ENCODE measurements around the gene IL20RB.

The IL20RB gene

DNA sequence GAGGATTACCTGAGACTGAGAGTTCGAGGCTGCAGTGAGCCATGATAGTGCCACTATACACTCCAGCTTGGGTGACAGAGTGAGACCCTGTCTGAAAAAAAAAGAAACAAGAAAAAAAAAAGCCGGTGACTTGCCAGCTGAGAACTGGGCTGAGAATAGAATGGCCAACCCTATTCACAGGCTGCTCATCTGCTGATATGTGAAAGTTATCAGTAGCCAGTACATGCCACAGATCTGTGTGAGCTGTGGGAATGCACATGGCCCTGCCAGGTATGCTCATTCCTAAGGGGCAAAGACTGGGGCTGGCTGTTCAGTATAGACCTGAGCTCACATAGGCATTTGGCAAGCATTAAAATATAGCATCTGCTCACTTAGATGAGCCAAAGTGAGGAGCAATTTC, 30.9 kb downstream of the IL20RB start:
- POLR2A ChIA-PET = no interaction called here
- CTCF ChIA-PET = interaction anchor here (0.6 to 0.7 kb wide), 2 partner anchors 39 to 141 kb away, joined by 3 to 4 read pairs; no protein-coding TSS in a partner anchor
- Histone ChIP-seq H3K27ac (ENCODE audit: extremely low read depth, low read depth, low read length) (no peak overlapping the region), H3K36me3 (ENCODE audit: control insufficient read depth in 2 of 2, insufficient read depth in 1 of 2, low read length in 2 of 2) (no peaks in the 10 kb centered on the region), H3K4me1 (ENCODE audit: control insufficient read depth, insufficient read depth, low read length) (no peaks in the 10 kb centered on the region), H3K9me3 (ENCODE audit: control insufficient read depth, insufficient read depth, low read depth, low read length) (no peaks in the 10 kb centered on the region), H3K4me3 (ENCODE audit: low read depth, low read length) (no peak overlapping the region)
- TF ChIP-seq ZFP3 (tag by site-specific recombination; IDR thresholded peaks at IDR 0.05; ENCODE audit: low read depth) = no peak
- TF ChIP-seq, protein P1, sequence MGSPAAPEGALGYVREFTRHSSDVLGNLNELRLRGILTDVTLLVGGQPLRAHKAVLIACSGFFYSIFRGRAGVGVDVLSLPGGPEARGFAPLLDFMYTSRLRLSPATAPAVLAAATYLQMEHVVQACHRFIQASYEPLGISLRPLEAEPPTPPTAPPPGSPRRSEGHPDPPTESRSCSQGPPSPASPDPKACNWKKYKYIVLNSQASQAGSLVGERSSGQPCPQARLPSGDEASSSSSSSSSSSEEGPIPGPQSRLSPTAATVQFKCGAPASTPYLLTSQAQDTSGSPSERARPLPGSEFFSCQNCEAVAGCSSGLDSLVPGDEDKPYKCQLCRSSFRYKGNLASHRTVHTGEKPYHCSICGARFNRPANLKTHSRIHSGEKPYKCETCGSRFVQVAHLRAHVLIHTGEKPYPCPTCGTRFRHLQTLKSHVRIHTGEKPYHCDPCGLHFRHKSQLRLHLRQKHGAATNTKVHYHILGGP (tag by site-specific recombination; IDR thresholded peaks at IDR 0.05) = no peak
- no peak for TF ChIP-seq ZNF155 (tag by site-specific recombination; IDR thresholded peaks at IDR 0.05)
- no peak for TF ChIP-seq KLF8 (tag by site-specific recombination; IDR thresholded peaks at IDR 0.05)
- no peak for TF ChIP-seq ZNF701 (tag by site-specific recombination; IDR thresholded peaks at IDR 0.05)
- TF ChIP-seq ZBTB48 (tag by site-specific recombination; IDR thresholded peaks at IDR 0.05) = no peak
- TF ChIP-seq ZNF16 (tag by site-specific recombination; IDR thresholded peaks at IDR 0.05; ENCODE audit: low read depth) = no peak
- TF ChIP-seq ZNF791 (tag by site-specific recombination; IDR thresholded peaks at IDR 0.05) = no peak
- no peak for TF ChIP-seq GLIS2 (tag by site-specific recombination; IDR thresholded peaks at IDR 0.05)
- TF ChIP-seq, protein P2, sequence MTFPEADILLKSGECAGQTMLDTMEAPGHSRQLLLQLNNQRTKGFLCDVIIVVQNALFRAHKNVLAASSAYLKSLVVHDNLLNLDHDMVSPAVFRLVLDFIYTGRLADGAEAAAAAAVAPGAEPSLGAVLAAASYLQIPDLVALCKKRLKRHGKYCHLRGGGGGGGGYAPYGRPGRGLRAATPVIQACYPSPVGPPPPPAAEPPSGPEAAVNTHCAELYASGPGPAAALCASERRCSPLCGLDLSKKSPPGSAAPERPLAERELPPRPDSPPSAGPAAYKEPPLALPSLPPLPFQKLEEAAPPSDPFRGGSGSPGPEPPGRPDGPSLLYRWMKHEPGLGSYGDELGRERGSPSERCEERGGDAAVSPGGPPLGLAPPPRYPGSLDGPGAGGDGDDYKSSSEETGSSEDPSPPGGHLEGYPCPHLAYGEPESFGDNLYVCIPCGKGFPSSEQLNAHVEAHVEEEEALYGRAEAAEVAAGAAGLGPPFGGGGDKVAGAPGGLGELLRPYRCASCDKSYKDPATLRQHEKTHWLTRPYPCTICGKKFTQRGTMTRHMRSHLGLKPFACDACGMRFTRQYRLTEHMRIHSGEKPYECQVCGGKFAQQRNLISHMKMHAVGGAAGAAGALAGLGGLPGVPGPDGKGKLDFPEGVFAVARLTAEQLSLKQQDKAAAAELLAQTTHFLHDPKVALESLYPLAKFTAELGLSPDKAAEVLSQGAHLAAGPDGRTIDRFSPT (tag by site-specific recombination; IDR thresholded peaks at IDR 0.05) = no peak
- no peak for TF ChIP-seq ZNF248 (tag by site-specific recombination; IDR thresholded peaks at IDR 0.05)
- TF ChIP-seq, protein P3, sequence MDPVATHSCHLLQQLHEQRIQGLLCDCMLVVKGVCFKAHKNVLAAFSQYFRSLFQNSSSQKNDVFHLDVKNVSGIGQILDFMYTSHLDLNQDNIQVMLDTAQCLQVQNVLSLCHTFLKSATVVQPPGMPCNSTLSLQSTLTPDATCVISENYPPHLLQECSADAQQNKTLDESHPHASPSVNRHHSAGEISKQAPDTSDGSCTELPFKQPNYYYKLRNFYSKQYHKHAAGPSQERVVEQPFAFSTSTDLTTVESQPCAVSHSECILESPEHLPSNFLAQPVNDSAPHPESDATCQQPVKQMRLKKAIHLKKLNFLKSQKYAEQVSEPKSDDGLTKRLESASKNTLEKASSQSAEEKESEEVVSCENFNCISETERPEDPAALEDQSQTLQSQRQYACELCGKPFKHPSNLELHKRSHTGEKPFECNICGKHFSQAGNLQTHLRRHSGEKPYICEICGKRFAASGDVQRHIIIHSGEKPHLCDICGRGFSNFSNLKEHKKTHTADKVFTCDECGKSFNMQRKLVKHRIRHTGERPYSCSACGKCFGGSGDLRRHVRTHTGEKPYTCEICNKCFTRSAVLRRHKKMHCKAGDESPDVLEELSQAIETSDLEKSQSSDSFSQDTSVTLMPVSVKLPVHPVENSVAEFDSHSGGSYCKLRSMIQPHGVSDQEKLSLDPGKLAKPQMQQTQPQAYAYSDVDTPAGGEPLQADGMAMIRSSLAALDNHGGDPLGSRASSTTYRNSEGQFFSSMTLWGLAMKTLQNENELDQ (tag by site-specific recombination; IDR thresholded peaks at IDR 0.05; ENCODE audit: low read depth) = no peak
- no peak for TF ChIP-seq SALL2 (tag by site-specific recombination; IDR thresholded peaks at IDR 0.05; ENCODE audit: borderline replicate concordance)
- no peak for TF ChIP-seq ZNF138 (tag by site-specific recombination; IDR thresholded peaks at IDR 0.05; ENCODE audit: borderline replicate concordance)
- TF ChIP-seq ZNF571 (tag by site-specific recombination; IDR thresholded peaks at IDR 0.05) = no peak
- no peak for TF ChIP-seq ZNF837 (tag by site-specific recombination; IDR thresholded peaks at IDR 0.05)
- no peak for TF ChIP-seq KLF10 (tag by site-specific recombination; IDR thresholded peaks at IDR 0.05)
- TF ChIP-seq, protein P4, sequence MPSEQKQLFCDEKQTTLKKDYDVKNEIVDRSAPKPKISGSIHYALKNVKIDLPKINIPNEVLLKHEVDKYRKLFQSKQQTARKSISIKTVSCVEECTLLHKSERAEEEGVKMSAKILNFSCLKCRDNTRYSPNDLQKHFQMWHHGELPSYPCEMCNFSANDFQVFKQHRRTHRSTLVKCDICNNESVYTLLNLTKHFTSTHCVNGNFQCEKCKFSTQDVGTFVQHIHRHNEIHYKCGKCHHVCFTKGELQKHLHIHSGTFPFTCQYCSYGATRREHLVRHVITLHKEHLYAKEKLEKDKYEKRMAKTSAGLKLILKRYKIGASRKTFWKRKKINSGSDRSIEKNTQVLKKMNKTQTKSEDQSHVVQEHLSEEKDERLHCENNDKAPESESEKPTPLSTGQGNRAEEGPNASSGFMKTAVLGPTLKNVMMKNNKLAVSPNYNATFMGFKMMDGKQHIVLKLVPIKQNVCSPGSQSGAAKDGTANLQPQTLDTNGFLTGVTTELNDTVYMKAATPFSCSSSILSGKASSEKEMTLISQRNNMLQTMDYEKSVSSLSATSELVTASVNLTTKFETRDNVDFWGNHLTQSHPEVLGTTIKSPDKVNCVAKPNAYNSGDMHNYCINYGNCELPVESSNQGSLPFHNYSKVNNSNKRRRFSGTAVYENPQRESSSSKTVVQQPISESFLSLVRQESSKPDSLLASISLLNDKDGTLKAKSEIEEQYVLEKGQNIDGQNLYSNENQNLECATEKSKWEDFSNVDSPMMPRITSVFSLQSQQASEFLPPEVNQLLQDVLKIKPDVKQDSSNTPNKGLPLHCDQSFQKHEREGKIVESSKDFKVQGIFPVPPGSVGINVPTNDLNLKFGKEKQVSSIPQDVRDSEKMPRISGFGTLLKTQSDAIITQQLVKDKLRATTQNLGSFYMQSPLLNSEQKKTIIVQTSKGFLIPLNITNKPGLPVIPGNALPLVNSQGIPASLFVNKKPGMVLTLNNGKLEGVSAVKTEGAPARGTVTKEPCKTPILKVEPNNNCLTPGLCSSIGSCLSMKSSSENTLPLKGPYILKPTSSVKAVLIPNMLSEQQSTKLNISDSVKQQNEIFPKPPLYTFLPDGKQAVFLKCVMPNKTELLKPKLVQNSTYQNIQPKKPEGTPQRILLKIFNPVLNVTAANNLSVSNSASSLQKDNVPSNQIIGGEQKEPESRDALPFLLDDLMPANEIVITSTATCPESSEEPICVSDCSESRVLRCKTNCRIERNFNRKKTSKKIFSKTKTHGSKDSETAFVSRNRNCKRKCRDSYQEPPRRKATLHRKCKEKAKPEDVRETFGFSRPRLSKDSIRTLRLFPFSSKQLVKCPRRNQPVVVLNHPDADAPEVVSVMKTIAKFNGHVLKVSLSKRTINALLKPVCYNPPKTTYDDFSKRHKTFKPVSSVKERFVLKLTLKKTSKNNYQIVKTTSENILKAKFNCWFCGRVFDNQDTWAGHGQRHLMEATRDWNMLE (tag by site-specific recombination; conservative IDR thresholded peaks at IDR 0.05; ENCODE audit: low read depth) = no peak

Measured in HEK293 (cell line).